Gastroesophageal sphincter (tissue), 3 donors: ENCODE measurements around the gene SOX15.

ENCODE experiments used
- CTCF ChIP-seq, 4 experiments: fragments of 200-600 bp in 2 of 4; fragments of 450-650 bp in 2 of 4; sonication (generic) in 1 of 4; IDR thresholded peaks; one replicate each; pipeline ENCODE4 v1.5.1; 2017 to 2019; ENCODE audit warnings: antibody characterized with exemption in 4 of 4, mild to moderate bottlenecking in 2 of 4, moderate library complexity in 2 of 4
- POLR2A ChIP-seq, 2 donors: fragments of 450-650 bp; IDR thresholded peaks; one replicate each; pipeline ENCODE4 v1.6.1; 2017; ENCODE audit warnings: antibody characterized with exemption in 2 of 2, mild to moderate bottlenecking in 2 of 2, moderate library complexity in 1 of 2
- POLR2AphosphoS5 ChIP-seq: sonication (generic); formaldehyde crosslinking; IDR thresholded peaks from one replicate; pipeline ENCODE4 v1.6.1; 2017; ENCODE audit warnings: antibody characterized with exemption

GRCh38 chr17:7580604-7581575 lies 9.0 kb downstream of the SOX15 start:
- TF ChIP-seq POLR2A (IDR thresholded peaks at IDR 0.05) (no peak), CTCF (IDR thresholded peaks at IDR 0.05) (no peak), POLR2AphosphoS5 (no peak)
